Measurements from ENCODE around the gene PHLDA1.

Gene PHLDA1

GRCh38 chr12:76037130-76038103 is 5.8 kb upstream of the PHLDA1 start:
- peak; percentile 69 to 79 for DNase-seq

GRCh38 chr12:76035045-76035444 is 3.5 kb upstream of the PHLDA1 start:
- DNase-seq, result no peak

GRCh38 chr12:76033081-76034011 is 1.8 kb upstream of the PHLDA1 start:
- DNase-seq, result no peak

- DNase-seq, result peak in 1 of 2 experiments; percentile 58
Observed at GRCh38 chr12:76032043-76032981, 736 bp upstream of the PHLDA1 start.

GRCh38 chr12:76031081-76031413 is 529 bp downstream of the PHLDA1 start:
- DNase-seq, result no peak

GRCh38 chr12:76030341-76031080 is 1.1 kb downstream of the PHLDA1 start:
- DNase-seq, result peak in 1 of 2 experiments; percentile 48

GRCh38 chr12:76029982-76030340 is 1.6 kb downstream of the PHLDA1 start:
- DNase-seq, result peak in 1 of 2 experiments; percentile 32

- DNase-seq, result no peak
Observed at GRCh38 chr12:76028571-76029277, 2.9 kb downstream of the PHLDA1 start.

GRCh38 chr12:76026643-76027063 is 4.9 kb downstream of the PHLDA1 start:
- DNase-seq, result peak in 1 of 2 experiments; percentile 9

- no peak for DNase-seq
Observed at GRCh38 chr12:76025601-76026575, 5.7 kb downstream of the PHLDA1 start.

GRCh38 chr12:76024942-76025600 is 6.5 kb downstream of the PHLDA1 start:
- no peak for DNase-seq

- DNase-seq, result no peak
Observed at GRCh38 chr12:76024102-76024781, 7.3 kb downstream of the PHLDA1 start.

- no peak for DNase-seq
Observed at GRCh38 chr12:76023069-76023690, 8.4 kb downstream of the PHLDA1 start.

GRCh38 chr12:76022506-76022905 is 9.1 kb downstream of the PHLDA1 start:
- no peak for DNase-seq

GRCh38 chr12:76020731-76021672 is 10.6 kb downstream of the PHLDA1 start:
- no peak for DNase-seq

- DNase-seq, result no peak
Observed at GRCh38 chr12:76020281-76020680, 11.3 kb downstream of the PHLDA1 start.

GRCh38 chr12:76018672-76019071 is 12.9 kb downstream of the PHLDA1 start:
- no peak for DNase-seq

Measured in NCI-H446 (cell line).